GM21423 (cell line): ENCODE results near the gene ATP6V0C.

Source experiments
- ATAC-seq: cut with Tn5 transposase; IDR thresholded peaks from one replicate; pipeline ENCODE4 v1.9.1; 2021; ENCODE audit warnings: mild to moderate bottlenecking, moderate library complexity; ENCODE audit not compliant: unreplicated experiment

ATP6V0C gene

GRCh38 chr16:2513405-2514332, at the start of gene ATP6V0C:
TSS of gene ATP6V0C (plus strand) at chr16:2513952. CDS start at chr16:2514104, 152 bp downstream.
- peak; percentile 63 for ATAC-seq

DNA sequence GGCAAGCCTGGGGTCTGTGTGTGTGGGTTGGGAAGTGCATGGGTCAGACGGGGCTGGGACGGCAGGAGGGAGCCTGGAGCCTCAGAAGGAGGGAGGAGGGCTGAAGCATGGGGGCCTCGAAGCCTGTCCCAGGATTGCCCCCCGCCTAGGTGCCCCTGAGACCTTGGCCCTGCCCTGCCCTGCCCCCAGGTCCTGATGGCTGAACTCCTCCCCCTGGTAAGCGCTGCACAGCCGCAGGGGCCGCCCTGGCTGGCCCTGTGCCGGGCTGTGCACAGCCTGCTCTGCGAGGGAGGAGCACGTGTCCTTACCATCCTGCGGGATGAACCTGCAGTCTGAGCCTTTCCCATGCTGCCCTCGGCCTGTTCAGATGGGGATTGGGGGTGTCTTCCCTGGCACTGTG, 49.4 kb upstream of the ATP6V0C start:
- no peak for ATAC-seq

- ATAC-seq = no peak
These were observed 47.9 kb upstream of the ATP6V0C start for GRCh38 chr16:2465653-2466415.

GRCh38 chr16:2466667-2467527, 46.9 kb upstream of the ATP6V0C start:
- ATAC-seq = no peak

- ATAC-seq = no peak
These were observed 46.1 kb upstream of the ATP6V0C start for GRCh38 chr16:2467528-2468232.

DNA sequence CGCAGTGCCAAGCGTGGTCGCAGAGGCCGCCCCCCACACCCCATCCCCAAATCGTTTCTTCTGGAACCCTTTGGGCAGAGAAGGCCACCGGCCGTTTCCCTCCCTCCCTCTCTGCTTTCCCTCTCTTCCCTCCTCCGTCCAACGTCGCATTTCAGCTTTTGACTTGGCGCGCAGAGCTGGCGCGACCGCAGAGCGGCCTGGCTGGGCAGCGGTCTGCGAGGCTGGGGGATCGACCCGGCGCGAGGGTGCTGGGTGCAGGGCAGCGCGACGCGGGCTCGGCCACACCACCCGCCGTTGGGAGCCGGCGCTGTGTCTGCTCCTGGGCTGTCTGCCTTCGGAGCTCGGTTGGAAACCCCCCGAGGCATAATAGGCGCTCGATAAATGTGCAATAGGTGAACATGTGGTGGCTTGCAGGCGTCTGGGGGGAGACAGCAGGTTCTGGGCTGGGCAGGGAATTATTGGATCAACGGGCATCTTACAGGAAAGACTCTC, 45.5 kb upstream of the ATP6V0C start:
- ATAC-seq = no peak

DNA sequence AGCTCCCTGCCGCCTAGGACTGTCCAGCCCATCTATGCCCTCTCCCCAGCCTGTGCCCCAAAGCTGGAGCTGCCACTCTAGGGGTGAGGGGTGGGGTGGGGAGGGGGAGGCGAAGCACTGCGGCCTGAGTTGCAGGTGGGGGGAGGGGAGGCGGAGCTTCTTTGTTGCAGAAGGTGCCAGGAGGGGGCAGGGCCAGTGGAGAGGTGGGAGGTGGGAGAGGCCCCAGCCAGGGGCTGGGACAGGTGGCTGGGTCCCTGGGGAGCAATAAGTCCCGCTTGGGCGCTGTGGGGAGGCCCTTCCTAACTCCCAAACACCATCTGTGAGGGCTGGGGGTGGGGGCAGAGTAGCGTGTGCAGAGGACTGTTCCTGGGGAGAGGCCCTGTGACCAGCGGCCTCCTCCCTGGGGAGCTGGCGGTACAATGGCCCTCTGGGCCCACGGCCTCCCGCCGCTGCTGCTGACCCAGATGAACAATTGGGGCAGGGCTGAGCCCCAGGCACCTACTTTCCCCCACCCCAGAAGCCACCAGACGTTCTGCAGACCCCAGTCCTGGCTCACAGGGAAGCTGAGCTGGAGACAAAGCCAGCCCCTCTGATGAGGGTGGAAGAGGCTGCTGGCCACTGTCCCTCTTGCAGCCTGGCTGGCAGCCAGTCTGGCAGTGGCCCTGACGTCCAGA, 44.9 kb upstream of the ATP6V0C start:
- no peak for ATAC-seq

GRCh38 chr16:2469399-2470233, 44.1 kb upstream of the ATP6V0C start:
- no peak for ATAC-seq

DNA sequence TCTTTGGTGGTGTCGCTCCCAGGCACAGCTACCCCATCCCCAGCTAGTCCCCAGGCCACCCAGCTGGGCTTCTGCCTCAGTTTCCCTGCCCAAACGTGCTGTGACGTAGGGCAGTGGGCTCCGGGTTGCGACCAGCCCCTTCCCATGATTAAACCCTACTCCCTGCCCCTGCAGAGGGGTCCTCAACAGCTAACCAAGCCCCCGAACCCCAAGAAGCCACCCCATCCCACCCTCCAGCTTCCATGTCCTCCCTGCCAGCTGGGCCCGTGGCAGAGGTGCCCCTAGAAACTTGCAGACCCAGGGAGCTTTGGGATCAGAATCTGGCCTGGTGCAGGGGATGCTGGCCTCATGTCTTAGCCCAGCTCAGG, 43.5 kb upstream of the ATP6V0C start:
- no peak for ATAC-seq

GRCh38 chr16:2470603-2471015, 43.1 kb upstream of the ATP6V0C start:
- ATAC-seq = no peak

DNA sequence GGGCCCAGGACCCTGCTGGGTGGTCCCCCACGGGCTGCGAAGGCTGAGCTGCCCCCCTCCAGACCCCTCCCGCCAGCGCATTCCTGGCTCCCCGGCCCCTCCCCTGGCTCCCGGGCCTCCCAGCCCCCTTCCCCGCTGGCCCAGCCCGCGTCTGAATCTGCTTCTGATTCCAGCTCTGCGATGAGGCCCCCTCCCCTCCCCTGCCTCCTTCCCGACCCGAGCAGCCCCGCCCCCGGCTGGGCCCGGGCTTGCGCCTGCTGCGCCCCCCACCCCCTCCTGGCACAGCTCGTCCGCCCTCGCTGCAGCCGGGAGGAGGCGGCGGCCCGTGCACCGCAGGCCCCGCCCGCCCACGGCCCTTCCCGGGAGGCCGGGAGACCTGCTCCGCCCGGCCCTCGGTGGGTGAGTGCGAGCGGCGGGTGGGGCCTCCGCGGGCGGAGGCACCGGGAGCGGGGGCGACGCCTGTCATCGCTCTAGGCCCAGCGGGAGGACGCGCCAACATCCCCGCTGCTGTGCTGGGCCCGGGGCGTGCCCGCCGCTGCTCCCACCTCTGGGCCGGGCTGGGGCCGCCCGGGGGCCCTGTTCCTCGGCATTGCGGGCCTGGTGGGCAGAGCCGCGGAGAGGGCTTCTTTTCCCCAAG, 42.6 kb upstream of the ATP6V0C start, which contains the start of gene NTN3:
TSS of gene NTN3 (plus strand) at position 282 of the 637 bp plus-strand sequence. CDS start 405 bp downstream, outside the sequence.
- ATAC-seq = no peak

DNA sequence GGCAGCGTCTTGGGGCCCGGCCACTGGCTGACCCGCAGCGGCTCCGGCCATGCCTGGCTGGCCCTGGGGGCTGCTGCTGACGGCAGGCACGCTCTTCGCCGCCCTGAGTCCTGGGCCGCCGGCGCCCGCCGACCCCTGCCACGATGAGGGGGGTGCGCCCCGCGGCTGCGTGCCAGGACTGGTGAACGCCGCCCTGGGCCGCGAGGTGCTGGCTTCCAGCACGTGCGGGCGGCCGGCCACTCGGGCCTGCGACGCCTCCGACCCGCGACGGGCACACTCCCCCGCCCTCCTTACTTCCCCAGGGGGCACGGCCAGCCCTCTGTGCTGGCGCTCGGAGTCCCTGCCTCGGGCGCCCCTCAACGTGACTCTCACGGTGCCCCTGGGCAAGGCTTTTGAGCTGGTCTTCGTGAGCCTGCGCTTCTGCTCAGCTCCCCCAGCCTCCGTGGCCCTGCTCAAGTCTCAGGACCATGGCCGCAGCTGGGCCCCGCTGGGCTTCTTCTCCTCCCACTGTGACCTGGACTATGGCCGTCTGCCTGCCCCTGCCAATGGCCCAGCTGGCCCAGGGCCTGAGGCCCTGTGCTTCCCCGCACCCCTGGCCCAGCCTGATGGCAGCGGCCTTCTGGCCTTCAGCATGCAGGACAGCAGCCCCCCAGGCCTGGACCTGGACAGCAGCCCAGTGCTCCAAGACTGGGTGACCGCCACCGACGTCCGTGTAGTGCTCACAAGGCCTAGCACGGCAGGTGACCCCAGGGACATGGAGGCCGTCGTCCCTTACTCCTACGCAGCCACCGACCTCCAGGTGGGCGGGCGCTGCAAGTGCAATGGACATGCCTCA, 41.9 kb upstream of the ATP6V0C start:
- no peak for ATAC-seq

GRCh38 chr16:2472488-2472864, 41.3 kb upstream of the ATP6V0C start:
- no peak for ATAC-seq

- no peak for ATAC-seq
These were observed 40.8 kb upstream of the ATP6V0C start for GRCh38 chr16:2472885-2473445.

DNA sequence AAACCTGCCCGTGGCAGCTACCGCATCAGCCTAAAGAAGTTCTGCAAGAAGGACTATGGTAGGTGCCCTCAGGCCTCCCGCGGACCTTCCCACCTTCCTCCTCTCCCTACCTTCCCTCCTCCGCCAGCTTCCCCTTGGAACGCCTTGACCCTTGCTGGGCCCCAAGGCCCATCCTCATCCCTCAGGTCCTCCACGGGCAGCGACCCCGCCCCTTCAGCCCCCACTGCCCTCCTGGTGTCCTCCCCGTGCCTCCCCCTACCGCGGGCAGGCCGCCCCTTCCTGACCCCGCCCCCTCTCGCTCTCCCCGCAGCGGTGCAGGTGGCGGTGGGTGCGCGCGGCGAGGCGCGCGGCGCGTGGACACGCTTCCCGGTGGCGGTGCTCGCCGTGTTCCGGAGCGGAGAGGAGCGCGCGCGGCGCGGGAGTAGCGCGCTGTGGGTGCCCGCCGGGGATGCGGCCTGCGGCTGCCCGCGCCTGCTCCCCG, 40.3 kb upstream of the ATP6V0C start:
- ATAC-seq = no peak

DNA sequence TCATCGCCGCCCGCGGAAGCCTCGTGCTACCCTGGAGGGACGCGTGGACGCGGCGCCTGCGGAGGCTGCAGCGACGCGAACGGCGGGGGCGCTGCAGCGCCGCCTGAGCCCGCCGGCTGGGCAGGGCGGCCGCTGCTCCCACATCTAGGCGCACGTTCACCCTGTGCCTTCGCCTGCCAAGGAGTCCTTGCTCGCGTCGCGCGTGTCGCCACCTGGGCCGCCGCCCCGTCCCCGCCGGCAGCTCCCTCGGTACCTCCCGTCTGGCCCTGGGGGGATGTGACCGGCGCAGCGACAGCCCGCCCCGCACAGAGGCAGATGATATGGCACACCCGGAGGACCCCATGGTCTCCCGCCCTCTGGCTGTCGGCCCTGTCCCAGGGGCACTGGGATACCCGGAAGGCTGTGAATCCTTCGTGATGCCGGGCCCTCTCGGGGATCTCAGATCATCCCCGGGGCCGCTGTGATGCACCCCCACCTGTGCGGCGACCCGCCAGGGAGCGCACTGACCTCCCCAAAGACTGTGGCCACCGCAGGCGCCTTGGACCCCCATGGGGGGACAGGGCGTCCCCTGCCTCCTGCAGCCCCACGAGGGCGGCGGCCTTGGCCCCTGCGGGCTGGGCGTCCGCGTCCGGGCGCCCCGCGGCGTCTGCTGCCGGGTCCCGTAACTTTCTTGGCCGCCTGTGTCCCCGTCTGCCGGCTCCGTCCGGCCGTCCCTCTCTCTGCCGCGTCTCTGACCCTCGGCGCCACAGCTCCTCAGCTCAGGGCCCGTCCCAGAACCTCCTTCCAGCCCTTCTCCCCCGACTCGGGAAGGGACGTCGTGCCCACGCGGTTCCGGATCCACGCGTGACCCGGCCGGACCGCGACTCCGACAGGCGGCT, 39.5 kb upstream of the ATP6V0C start:
- no peak for ATAC-seq
